SK-N-SH treated with all-trans-retinoic acid at 6 μM for 48 hours (cell line): ENCODE measurements around the gene IGDCC3.

Experiments used
- ATAC-seq: fragments of 200-7000 bp; cut with Tn5 transposase; 3 replicates; pipeline ENCODE4 v1.9.1; 2020; ENCODE audit warnings: mild to moderate bottlenecking, moderate library complexity
- ARNTL ChIP-seq: fragments of 450-650 bp; formaldehyde crosslinking; IDR thresholded peaks from 2 replicates; pipeline ENCODE4 v1.5.0; 2020; ENCODE audit warnings: low read depth, mild to moderate bottlenecking, moderate library complexity, borderline replicate concordance
- CSDC2 ChIP-seq: fragments of 250-450 bp; sonication (Bioruptor Pico); IDR thresholded peaks from 2 replicates; pipeline ENCODE4 v1.5.0; 2020; ENCODE audit warnings: mild to moderate bottlenecking, moderate library complexity
- CSRNP3 ChIP-seq: fragments of 250-450 bp; sonication (Bioruptor Pico); IDR thresholded peaks from 2 replicates; pipeline ENCODE4 v1.5.1; 2021; ENCODE audit warnings: mild to moderate bottlenecking, moderate library complexity
- GLIS3 ChIP-seq: fragments of 250-450 bp; sonication (Bioruptor Pico); IDR thresholded peaks from 2 replicates; pipeline ENCODE4 v1.5.0; 2020; ENCODE audit warnings: mild to moderate bottlenecking, moderate library complexity
- ISL1 ChIP-seq: fragments of 250-450 bp; sonication (Bioruptor Pico); IDR thresholded peaks from 2 replicates; pipeline ENCODE4 v2.1.2; 2022; ENCODE audit warnings: mild to moderate bottlenecking, moderate library complexity
- OSR1 ChIP-seq: fragments of 250-450 bp; sonication (Bioruptor Pico); IDR thresholded peaks from 2 replicates; pipeline ENCODE4 v1.8.0; 2022; ENCODE audit warnings: moderate library complexity, mild to moderate bottlenecking, inconsistent platforms
- PATZ1 ChIP-seq: fragments of 250-450 bp; sonication (Bioruptor Pico); IDR thresholded peaks from 2 replicates; pipeline ENCODE4 v1.8.0; 2020; ENCODE audit warnings: mild to moderate bottlenecking, moderate library complexity, borderline replicate concordance
- PPARA ChIP-seq: fragments of 250-450 bp; sonication (Bioruptor Pico); IDR thresholded peaks from 2 replicates; pipeline ENCODE4 v1.5.0; 2020; ENCODE audit warnings: mild to moderate bottlenecking, borderline replicate concordance
- RARB ChIP-seq: fragments of 250-450 bp; sonication (Bioruptor Pico); IDR thresholded peaks from 2 replicates; pipeline ENCODE4 v1.8.0; 2021; ENCODE audit warnings: mild to moderate bottlenecking, moderate library complexity
- TCF4 ChIP-seq: fragments of 250-450 bp; sonication (Bioruptor Pico); IDR thresholded peaks from 2 replicates; pipeline ENCODE4 v1.8.0; 2021; ENCODE audit warnings: mild to moderate bottlenecking, moderate library complexity, borderline replicate concordance
- TOX ChIP-seq: fragments of 250-450 bp; sonication (Bioruptor Pico); IDR thresholded peaks from 2 replicates; pipeline ENCODE4 v1.8.0; 2021; ENCODE audit warnings: mild to moderate bottlenecking, moderate library complexity, borderline replicate concordance
- TSHZ2 ChIP-seq: fragments of 250-450 bp; sonication (Bioruptor Pico); IDR thresholded peaks from 2 replicates; pipeline ENCODE4 v1.5.0; 2020; ENCODE audit warnings: mild to moderate bottlenecking, moderate library complexity
- ZFP3 ChIP-seq: fragments of 250-450 bp; sonication (Bioruptor Pico); IDR thresholded peaks from 2 replicates; pipeline ENCODE4 v1.5.0; 2020; ENCODE audit warnings: mild to moderate bottlenecking, moderate library complexity
- ZFP30 ChIP-seq: fragments of 450-650 bp; formaldehyde crosslinking; IDR thresholded peaks from 2 replicates; pipeline ENCODE4 v1.5.0; 2022; ENCODE audit warnings: mild to moderate bottlenecking, moderate library complexity
- TF ChIP-seq, protein P1 (sequence below): fragments of 250-450 bp; sonication (Bioruptor Pico); IDR thresholded peaks from 2 replicates; pipeline ENCODE4 v1.5.1; 2020; ENCODE audit warnings: low read depth, mild to moderate bottlenecking, moderate library complexity
- TF ChIP-seq, protein P2 (sequence below): fragments of 250-450 bp; sonication (Bioruptor Pico); IDR thresholded peaks from 2 replicates; pipeline ENCODE4 v1.8.0; 2021; ENCODE audit warnings: low read depth, mild to moderate bottlenecking, moderate library complexity, borderline replicate concordance

Gene IGDCC3

DNA sequence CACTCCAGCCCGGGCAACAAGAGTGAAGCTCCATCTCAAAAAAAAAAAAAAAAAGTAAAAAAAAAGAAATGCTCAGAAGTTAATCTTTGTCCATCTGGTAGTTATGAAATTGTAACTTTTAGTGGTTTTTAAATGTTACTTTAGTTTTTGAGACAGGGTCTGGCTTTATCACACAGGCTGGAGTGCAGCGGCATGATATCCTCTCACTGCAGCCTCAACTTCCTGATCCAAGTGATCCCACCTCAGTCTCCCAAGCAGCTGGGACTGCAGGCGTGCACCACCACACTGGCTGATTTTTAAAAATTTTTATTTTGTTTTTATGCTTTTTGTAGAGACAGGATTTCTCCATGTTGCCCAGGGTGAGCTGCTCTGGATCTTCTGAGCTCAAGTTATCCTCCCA is 72.0 kb downstream of the IGDCC3 start:
- no peak for ATAC-seq

GRCh38 chr15:65305150-65305758 is 72.5 kb downstream of the IGDCC3 start:
- no peak for ATAC-seq
- peak; percentile 99 for TF ChIP-seq CSRNP3
- TF ChIP-seq, protein P1, sequence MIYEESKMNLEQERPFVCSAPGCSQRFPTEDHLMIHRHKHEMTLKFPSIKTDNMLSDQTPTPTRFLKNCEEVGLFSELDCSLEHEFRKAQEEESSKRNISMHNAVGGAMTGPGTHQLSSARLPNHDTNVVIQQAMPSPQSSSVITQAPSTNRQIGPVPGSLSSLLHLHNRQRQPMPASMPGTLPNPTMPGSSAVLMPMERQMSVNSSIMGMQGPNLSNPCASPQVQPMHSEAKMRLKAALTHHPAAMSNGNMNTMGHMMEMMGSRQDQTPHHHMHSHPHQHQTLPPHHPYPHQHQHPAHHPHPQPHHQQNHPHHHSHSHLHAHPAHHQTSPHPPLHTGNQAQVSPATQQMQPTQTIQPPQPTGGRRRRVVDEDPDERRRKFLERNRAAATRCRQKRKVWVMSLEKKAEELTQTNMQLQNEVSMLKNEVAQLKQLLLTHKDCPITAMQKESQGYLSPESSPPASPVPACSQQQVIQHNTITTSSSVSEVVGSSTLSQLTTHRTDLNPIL (CRISPR knock-in tag) = peak; percentile 72; the same call in 1 of the 2 replicates
- 0 out of 2 replicates have a peak, but pooled peaks have one; percentile 56 for TF ChIP-seq ZFP30 (CRISPR knock-in tag)
- TF ChIP-seq GLIS3 (CRISPR knock-in tag) = peak; percentile 99
- TF ChIP-seq TSHZ2 (CRISPR knock-in tag) = no peak
- 0 out of 2 replicates have a peak, but pooled peaks have one; percentile 0 for TF ChIP-seq ZFP3 (CRISPR knock-in tag)
- no peak for TF ChIP-seq TOX (CRISPR knock-in tag)
- TF ChIP-seq PATZ1 (CRISPR knock-in tag) = peak; percentile 96; the same call in 1 of the 2 replicates
- peak; percentile 45; the same call in 1 of the 2 replicates for TF ChIP-seq TCF4 (CRISPR knock-in tag)

More for the DNA sequence above, 72.0 kb downstream of the IGDCC3 start:
- TF ChIP-seq PATZ1 (CRISPR knock-in tag) (no peak), ZFP30 (CRISPR knock-in tag) (no peak), CSDC2 (no peak), OSR1 (CRISPR knock-in tag) (no peak), ISL1 (no peak), PPARA (CRISPR knock-in tag) (no peak), RARB (CRISPR knock-in tag) (no peak), TSHZ2 (CRISPR knock-in tag) (no peak), GLIS3 (CRISPR knock-in tag) (no peak), ARNTL (CRISPR knock-in tag) (no peak), TOX (CRISPR knock-in tag) (no peak)
- TF ChIP-seq, protein P1 (CRISPR knock-in tag) = no peak
- TF ChIP-seq, protein P2, sequence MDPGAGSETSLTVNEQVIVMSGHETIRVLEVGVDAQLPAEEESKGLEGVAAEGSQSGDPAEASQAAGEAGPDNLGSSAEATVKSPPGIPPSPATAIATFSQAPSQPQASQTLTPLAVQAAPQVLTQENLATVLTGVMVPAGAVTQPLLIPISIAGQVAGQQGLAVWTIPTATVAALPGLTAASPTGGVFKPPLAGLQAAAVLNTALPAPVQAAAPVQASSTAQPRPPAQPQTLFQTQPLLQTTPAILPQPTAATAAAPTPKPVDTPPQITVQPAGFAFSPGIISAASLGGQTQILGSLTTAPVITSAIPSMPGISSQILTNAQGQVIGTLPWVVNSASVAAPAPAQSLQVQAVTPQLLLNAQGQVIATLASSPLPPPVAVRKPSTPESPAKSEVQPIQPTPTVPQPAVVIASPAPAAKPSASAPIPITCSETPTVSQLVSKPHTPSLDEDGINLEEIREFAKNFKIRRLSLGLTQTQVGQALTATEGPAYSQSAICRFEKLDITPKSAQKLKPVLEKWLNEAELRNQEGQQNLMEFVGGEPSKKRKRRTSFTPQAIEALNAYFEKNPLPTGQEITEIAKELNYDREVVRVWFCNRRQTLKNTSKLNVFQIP (CRISPR knock-in tag) = no peak
- TF ChIP-seq, all 23 proteins: peak for 0
